Eye (tissue), 1 donor: ENCODE data around the gene IQCE.
A peak's percentile ranks its signal among the peaks of the same experiment; 100 is the strongest.
"Not testable (repeated sequence)": the region's sequence is repeated elsewhere in the genome, so short reads cannot be mapped to it uniquely, and the experiment has no call there.

Source experiments
- DNase-seq: peaks from one replicate; pipeline ENCODE4 v3.0.0-alpha.2; 2015

The IQCE gene

GRCh38 chr7:2604608-2605174 is 45.9 kb downstream of the IQCE start:
- no peak for DNase-seq

GRCh38 chr7:2605608-2606538 is 47.1 kb downstream of the IQCE start:
- DNase-seq, result no peak

GRCh38 chr7:2606539-2606936 is 47.8 kb downstream of the IQCE start:
- no peak for DNase-seq

- no peak for DNase-seq
Observed at GRCh38 chr7:2607122-2607922, 48.5 kb downstream of the IQCE start.

GRCh38 chr7:2607923-2608904 is 49.4 kb downstream of the IQCE start:
- DNase-seq, result no peak

GRCh38 chr7:2608921-2609411 is 50.2 kb downstream of the IQCE start:
- DNase-seq, result peak; percentile 70

GRCh38 chr7:2609646-2610045 is 50.9 kb downstream of the IQCE start:
- DNase-seq, result not testable (repeated sequence)

- no peak for DNase-seq
Observed at GRCh38 chr7:2610466-2610865, 51.7 kb downstream of the IQCE start.

- DNase-seq, result no peak
Observed at GRCh38 chr7:2610898-2611297, 52.1 kb downstream of the IQCE start.

- peak; percentile 1 for DNase-seq
Observed at GRCh38 chr7:2611401-2611800, 52.6 kb downstream of the IQCE start.

GRCh38 chr7:2611922-2612321 is 53.1 kb downstream of the IQCE start:
- peak; percentile 4 for DNase-seq

- no peak for DNase-seq
Observed at GRCh38 chr7:2612445-2613097, 53.8 kb downstream of the IQCE start.

GRCh38 chr7:2613098-2613930 is 54.5 kb downstream of the IQCE start:
- DNase-seq, result peak; percentile 25

- peak; percentile 16 for DNase-seq
Observed at GRCh38 chr7:2613931-2614600, 55.3 kb downstream of the IQCE start.

- peak; percentile 57 for DNase-seq
Observed at GRCh38 chr7:2614631-2615330, 56.0 kb downstream of the IQCE start.

- DNase-seq, result peak; percentile 75
Observed at GRCh38 chr7:2616387-2617324, 57.9 kb downstream of the IQCE start.

- peak; percentile 58 for DNase-seq
Observed at GRCh38 chr7:2617325-2617905, 58.6 kb downstream of the IQCE start.

- no peak for DNase-seq
Observed at GRCh38 chr7:2619116-2619515, 60.3 kb downstream of the IQCE start.
